HUES6 (cell line): Measurements from ENCODE around the gene ACTBL2.
"Not testable (repeated sequence)": the region's sequence is repeated elsewhere in the genome, so short reads cannot be mapped to it uniquely, and the experiment has no call there.

ENCODE experiments used
- H3K27ac ChIP-seq: 2 replicates; pipeline ENCODE4 v1.7.0; 2013; ENCODE audit warnings: low read depth, mild to moderate bottlenecking, low read length, inconsistent platforms
- H3K27me3 ChIP-seq: 2 replicates; pipeline ENCODE4 v1.6.1; 2013; ENCODE audit warnings: low read length; ENCODE audit not compliant: control insufficient read depth, insufficient read depth
- H3K36me3 ChIP-seq: 2 replicates; pipeline ENCODE4 v1.6.1; 2013; ENCODE audit warnings: low read length; ENCODE audit not compliant: control insufficient read depth, insufficient read depth
- H3K4me1 ChIP-seq: 2 replicates; pipeline ENCODE4 v1.6.1; 2013; ENCODE audit warnings: low read length; ENCODE audit not compliant: control insufficient read depth, insufficient read depth
- H3K4me3 ChIP-seq: 2 replicates; pipeline ENCODE4 v1.5.1; 2013; ENCODE audit warnings: low read depth, low read length
- H3K9ac ChIP-seq: one replicate; pipeline ENCODE4 v1.6.1; 2013; ENCODE audit warnings: mild to moderate bottlenecking, low read length
- H3K9me3 ChIP-seq: 2 replicates; pipeline ENCODE4 v1.6.1; 2013; ENCODE audit warnings: low read depth, low read length; ENCODE audit not compliant: control insufficient read depth, insufficient read depth

ACTBL2 gene

DNA sequence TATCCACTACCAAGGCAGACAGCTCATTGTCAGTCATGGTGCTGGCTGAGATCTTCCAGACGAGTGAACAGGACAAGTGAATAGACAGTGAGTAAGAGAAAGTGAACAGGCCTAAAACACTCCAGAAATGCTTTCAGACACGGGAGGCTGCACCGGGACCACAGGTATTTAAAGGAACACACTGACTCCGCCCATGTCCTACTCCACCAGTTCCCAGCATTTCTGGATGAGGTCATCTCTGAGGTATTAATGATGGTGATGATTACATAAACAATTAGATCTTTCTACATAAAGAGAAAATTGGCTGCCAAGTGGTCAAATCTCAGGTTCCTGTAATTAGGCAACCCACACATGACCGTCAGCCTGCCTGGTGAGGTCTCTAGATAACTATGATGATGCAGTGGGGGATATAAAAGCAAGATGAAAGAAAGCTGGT lies at the start of gene ACTBL2:
Gene ACTBL2 (minus strand): TSS at position 141 of the 436 bp plus-strand sequence. CDS start 104 bp downstream, at position 37.
- Histone ChIP-seq H3K4me1 (no peaks in the 10 kb centered on the region), H3K36me3 (no peaks in the 10 kb centered on the region)

DNA sequence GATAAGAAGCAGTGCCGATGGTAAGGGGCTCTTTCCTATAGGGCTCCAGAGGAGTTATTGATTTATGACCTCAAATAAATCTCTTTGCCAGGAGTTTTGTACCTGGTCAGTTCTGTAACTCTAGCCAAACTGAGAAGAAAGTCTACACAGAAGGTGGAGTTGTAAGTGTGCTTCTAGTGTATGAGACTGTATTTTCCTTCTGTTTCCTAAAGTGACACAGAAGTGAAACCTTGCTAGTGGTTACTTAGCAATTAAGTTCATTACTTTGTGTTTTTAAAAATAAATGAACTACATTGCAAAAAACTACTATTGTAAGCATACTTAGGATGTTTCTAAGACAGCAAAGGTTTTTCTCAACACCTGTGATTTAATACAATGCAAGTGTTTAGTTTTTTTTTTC lies 48.7 kb upstream of the ACTBL2 start:
- Histone ChIP-seq H3K27ac (no peak overlapping the region), H3K27me3 (no peaks in the 10 kb centered on the region), H3K4me3 (no peak overlapping the region), H3K4me1 (no peaks in the 10 kb centered on the region), H3K9me3 (no peaks in the 10 kb centered on the region), H3K9ac (no peak overlapping the region), H3K36me3 (no peaks in the 10 kb centered on the region)

More for the DNA sequence above, at the start of gene ACTBL2:
- Histone ChIP-seq H3K4me3 (no peak within 1 kb of the TSS), H3K27ac (no peak within 1 kb of the TSS), H3K9ac (no peak within 1 kb of the TSS), H3K27me3 (no peaks in the 10 kb centered on the region), H3K9me3 (no peaks in the 10 kb centered on the region)

DNA sequence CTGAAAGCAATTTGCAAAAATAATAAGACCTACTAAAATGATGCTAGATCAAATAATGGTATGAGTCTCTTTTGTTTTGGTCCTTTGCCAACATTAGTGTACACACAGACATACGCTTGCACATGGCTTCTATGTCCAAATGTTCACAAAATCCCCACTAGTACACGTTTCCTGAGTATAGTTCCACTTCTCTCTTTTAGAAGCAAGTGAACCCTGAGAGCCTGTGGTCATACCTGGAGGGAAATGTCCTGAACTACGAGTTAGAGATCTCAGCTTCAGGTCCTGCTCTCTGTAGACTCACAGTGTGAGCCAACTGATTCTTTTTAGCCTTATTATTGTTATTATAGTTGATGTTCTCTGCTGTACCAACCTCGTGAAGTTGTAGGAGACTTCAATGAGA lies 47.3 kb upstream of the ACTBL2 start:
- H3K36me3 ChIP-seq, result no peaks in the 10 kb centered on the region
- no peaks in the 10 kb centered on the region for H3K9me3 ChIP-seq
- no peak overlapping the region for H3K27ac ChIP-seq
- no peaks in the 10 kb centered on the region for H3K27me3 ChIP-seq
- no peak overlapping the region for H3K4me3 ChIP-seq
- no peaks in the 10 kb centered on the region for H3K4me1 ChIP-seq
- H3K9ac ChIP-seq, result no peak overlapping the region

DNA sequence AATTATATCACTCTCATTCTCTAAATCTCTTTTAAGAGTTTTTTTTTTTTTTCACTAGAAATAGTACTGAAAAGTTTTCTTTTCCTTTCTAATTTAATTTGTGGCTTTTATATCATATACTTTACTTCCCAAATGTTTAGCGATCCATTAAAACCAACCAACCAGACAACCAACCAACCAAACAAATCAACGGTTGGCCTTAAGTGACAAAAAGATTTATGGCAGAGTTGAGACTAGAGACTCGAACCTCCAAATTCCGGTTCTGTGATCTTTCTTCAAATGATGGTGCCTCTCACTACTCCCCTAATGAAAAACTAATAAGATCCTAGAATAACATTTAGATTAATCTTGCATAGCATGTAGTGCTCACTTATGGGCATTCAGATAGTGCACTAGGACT lies 45.3 kb upstream of the ACTBL2 start:
- no peaks in the 10 kb centered on the region for H3K36me3 ChIP-seq
- H3K4me3 ChIP-seq, result no peak overlapping the region
- no peak overlapping the region for H3K9ac ChIP-seq
- no peaks in the 10 kb centered on the region for H3K27me3 ChIP-seq
- no peak overlapping the region for H3K27ac ChIP-seq
- no peaks in the 10 kb centered on the region for H3K9me3 ChIP-seq
- peaks cover 4% of the 10 kb centered on the region for H3K4me1 ChIP-seq

DNA sequence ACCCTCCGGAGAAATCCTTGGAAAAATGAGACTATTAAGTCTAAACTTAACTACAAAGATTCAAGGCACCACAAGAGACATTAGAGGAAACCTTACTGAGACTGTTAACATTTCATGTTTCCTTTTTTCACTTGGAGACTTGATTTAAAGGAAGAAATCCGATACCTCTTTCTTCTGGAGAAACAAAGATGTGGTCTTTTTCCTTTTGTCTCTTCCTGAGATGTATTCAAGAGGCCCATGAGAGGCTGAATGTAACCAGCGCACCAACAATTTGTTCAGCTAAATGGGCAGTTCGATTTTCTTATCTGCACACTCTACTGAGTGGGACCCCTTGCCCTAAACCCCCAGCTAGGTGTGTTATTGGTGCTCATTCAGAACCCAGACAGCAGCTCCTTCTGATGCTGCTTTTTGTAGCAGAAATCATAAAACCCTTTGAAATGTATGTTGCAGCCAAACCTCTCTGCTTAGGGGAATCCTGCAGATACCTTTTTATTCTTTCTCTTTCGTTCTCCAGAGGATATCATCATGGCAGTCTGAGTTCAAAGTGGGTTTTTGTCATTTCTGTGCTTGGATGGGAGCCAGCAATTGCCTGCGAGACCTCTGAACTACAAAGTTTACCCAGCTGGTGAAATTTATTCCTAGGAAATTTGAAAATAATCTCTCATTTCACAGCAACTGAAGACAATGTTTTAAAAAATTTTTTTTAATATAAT lies 41.9 kb upstream of the ACTBL2 start:
- H3K27ac ChIP-seq, result no peak overlapping the region
- peaks cover 4% of the 10 kb centered on the region for H3K4me1 ChIP-seq
- H3K27me3 ChIP-seq, result no peaks in the 10 kb centered on the region
- H3K4me3 ChIP-seq, result no peak overlapping the region
- H3K36me3 ChIP-seq, result no peaks in the 10 kb centered on the region
- H3K9ac ChIP-seq, result no peak overlapping the region
- H3K9me3 ChIP-seq, result peaks cover 11% of the 10 kb centered on the region

DNA sequence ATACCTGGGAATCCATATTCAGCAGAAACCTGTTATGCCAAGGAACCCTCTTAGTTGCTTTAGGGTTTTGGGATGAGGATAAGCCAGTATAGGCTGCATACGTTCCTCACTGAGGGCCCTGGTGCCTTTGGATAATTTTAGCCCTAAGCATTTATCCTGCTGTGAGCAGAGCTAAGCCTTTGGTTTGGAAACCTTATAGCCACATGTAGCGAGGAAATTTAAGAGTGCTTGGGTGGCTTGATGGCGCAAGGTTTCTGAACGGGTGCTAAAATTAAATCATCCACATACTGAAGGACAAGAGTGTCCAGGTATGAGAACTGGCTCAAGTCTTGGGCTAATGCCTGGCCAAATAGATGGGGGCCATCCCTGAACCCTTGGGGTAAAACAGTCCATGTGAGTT lies 39.9 kb upstream of the ACTBL2 start:
- H3K4me1 ChIP-seq, H3K36me3 ChIP-seq, H3K9ac ChIP-seq, H3K4me3 ChIP-seq, H3K27me3 ChIP-seq, H3K27ac ChIP-seq: not testable (repeated sequence)
- peaks cover 24% of the 10 kb centered on the region for H3K9me3 ChIP-seq

DNA sequence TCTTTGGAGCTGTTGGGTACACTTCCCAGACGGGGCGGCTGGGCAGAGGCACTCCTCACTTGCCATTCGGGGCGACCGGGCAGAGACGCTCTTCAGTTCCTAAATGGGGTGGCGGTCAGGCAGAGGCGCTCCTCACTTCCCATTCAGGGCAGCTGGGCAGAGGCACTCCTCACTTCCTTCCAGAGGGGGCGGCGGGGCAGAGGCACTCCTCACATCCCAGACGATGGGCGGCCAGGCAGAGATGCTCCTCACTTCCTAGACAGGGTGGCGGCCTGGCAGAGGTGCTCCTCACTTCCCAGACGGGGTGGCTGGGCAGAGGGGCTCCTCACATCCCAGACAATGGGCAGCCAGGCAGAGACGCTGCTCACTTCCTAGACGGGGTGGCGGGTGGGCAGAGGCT lies 35.8 kb upstream of the ACTBL2 start:
- peaks cover 24% of the 10 kb centered on the region for H3K9me3 ChIP-seq
- not testable (repeated sequence) for H3K27ac ChIP-seq

DNA sequence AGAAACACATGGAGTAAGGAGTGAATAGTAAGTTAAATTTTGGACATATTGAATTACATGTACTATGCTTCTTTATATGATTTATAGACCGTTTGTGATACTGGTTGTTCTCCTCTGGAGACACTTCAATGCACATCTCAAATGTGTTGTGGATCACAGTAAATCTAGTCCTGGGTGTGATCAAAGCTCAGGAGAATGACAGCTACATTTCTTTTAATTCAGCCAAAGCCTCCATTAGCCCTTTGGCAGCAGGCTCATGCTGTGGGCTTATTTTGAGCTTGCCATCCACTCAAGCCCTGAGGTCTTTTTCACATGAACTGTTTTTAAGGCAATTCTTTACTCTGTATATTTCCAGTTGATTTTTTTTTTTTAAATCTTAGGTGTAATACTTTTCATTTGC lies 34.6 kb upstream of the ACTBL2 start:
- Histone ChIP-seq H3K4me3 (no peak overlapping the region), H3K9ac (no peak overlapping the region), H3K4me1 (no peaks in the 10 kb centered on the region), H3K27me3 (no peaks in the 10 kb centered on the region), H3K9me3 (peaks cover 24% of the 10 kb centered on the region), H3K27ac (no peak overlapping the region), H3K36me3 (no peaks in the 10 kb centered on the region)

More for the DNA sequence above, 35.8 kb upstream of the ACTBL2 start:
- not testable (repeated sequence) for H3K9ac ChIP-seq, H3K4me3 ChIP-seq, H3K4me1 ChIP-seq, H3K36me3 ChIP-seq, H3K27me3 ChIP-seq

DNA sequence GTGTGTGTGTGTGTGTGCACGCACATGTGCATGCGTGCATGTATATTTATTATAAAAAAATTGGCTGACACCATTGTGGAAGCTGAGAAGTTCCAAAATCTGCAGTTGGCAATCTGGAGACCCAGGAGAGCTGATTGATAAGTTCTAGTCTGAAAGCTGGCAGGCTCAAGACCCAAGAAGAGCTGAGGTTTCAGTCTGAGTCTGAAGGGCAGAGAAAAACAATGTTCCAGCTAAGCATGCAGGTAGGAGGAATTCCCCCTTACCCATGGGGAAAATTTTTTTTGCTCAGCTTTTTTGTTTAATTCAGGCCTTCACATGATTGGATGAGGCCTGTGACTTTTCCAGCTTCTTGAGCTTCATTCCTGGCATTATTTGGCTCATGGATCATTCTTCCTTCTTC lies 31.2 kb upstream of the ACTBL2 start:
- Histone ChIP-seq H3K9me3 (peaks cover 5% of the 10 kb centered on the region), H3K27me3 (no peaks in the 10 kb centered on the region; the same call in 1 of the 2 replicates), H3K9ac (no peak overlapping the region), H3K27ac (no peak overlapping the region), H3K4me1 (no peaks in the 10 kb centered on the region), H3K4me3 (no peak overlapping the region), H3K36me3 (no peaks in the 10 kb centered on the region)

DNA sequence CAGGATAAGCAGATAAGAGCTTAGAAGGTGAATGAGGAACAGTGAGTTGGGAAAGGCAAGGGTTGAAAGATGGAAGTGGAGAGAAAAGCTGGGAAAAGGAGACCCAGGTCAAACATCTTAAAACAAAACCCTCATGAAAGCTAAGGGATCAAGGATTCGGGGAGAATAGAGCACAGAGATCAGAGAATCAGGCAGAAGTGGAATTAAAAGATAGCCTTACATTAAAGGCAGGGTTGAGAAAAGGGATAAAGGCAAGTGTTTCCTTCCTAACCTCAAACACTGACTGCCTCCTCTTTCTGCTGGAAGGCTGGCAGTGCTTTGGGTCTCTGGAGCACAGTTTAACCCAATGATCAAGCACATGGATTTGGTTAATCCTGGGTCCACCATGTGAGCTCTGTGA lies 28.7 kb upstream of the ACTBL2 start:
- Histone ChIP-seq H3K27ac (no peak overlapping the region), H3K9me3 (no peaks in the 10 kb centered on the region), H3K4me3 (no peak overlapping the region), H3K36me3 (no peaks in the 10 kb centered on the region), H3K4me1 (no peaks in the 10 kb centered on the region), H3K9ac (no peak overlapping the region), H3K27me3 (no peaks in the 10 kb centered on the region; the same call in 1 of the 2 replicates)

DNA sequence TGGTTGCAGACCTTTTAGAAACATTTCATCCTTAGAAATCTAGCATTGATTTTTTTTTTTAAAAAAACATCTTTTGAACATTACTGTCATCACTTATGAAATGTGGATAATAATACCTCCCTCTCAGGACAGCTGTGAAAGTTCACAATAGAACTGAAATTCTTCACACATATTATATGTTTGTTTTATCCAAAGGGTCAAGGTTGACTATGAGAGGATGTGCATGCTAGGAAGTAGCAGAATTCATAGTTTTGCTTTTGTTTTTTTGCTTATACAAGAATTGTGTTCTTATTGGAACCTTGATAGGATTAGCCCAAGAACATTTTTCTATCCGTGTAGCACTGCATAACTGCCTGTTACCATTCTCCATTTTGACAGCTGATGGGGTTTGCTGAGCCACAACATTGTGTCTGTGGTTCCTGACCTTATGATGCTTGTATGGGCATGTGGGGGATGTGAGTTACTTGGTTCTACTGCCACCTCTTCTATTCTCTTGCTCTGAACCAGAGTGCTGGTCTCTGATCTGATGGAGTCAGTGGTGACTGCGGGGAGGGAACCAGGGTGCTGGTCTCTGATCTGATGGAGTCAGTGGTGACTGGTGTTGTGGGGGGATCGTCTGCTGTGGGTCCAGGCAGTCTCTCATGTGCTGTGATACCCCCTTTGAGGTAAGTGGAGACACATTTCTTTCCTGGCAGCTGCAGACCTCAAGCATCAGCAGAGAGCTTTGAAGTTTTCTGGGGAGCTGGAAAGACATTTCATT lies 27.1 kb upstream of the ACTBL2 start:
- no peaks in the 10 kb centered on the region for H3K4me1 ChIP-seq
- no peak overlapping the region for H3K27ac ChIP-seq
- H3K27me3 ChIP-seq, result no peaks in the 10 kb centered on the region; the same call in 1 of the 2 replicates
- H3K9ac ChIP-seq, result no peak overlapping the region
- H3K36me3 ChIP-seq, result no peaks in the 10 kb centered on the region
- no peaks in the 10 kb centered on the region for H3K9me3 ChIP-seq
- no peak overlapping the region for H3K4me3 ChIP-seq
